GM23248 (cell line): ENCODE data around the gene TMEM143.

Experiments used
- EZH2 ChIP-seq: fragments of 200-600 bp; sonication (generic); IDR thresholded peaks from 2 replicates; pipeline ENCODE4 v1.6.1; 2018; ENCODE audit warnings: antibody characterized with exemption, mild to moderate bottlenecking; ENCODE audit not compliant: insufficient read depth, poor library complexity, severe bottlenecking
- EZH2phosphoT487 ChIP-seq: fragments of 200-600 bp; sonication (generic); IDR thresholded peaks from 2 replicates; pipeline ENCODE4 v1.6.1; 2018; ENCODE audit warnings: antibody characterized with exemption, moderate library complexity, mild to moderate bottlenecking, low read depth; ENCODE audit not compliant: insufficient read depth

GRCh38 chr19:48393559-48394330, 30.0 kb upstream of the TMEM143 start, which contains the start of gene GRIN2D:
- TF ChIP-seq EZH2 (no peak), EZH2phosphoT487 (no peak)
